GM18873 (cell line): ENCODE measurements around the gene TIMP2.
"Not testable (repeated sequence)": the region's sequence is repeated elsewhere in the genome, so short reads cannot be mapped to it uniquely, and the experiment has no call there.

Experiments
- ATAC-seq: cut with Tn5 transposase; IDR thresholded peaks from one replicate; pipeline ENCODE4 v1.9.1; 2021; ENCODE audit warnings: mild to moderate bottlenecking, moderate library complexity, moderate number of reproducible peaks; ENCODE audit not compliant: unreplicated experiment, low FRiP score

The TIMP2 gene

GRCh38 chr17:78925234-78925633 lies at the start of gene TIMP2:
TIMP2 (minus strand) TSS chr17:78925387; CDS start chr17:78925088, 299 bp downstream.
- ATAC-seq, result no peak

- ATAC-seq, result no peak
These were observed 48.8 kb upstream of the TIMP2 start for GRCh38 chr17:78973792-78974520.

- no peak for ATAC-seq
These were observed 48.0 kb upstream of the TIMP2 start for GRCh38 chr17:78973196-78973595.

- ATAC-seq, result no peak
These were observed 47.4 kb upstream of the TIMP2 start for GRCh38 chr17:78972507-78973105.

- no peak for ATAC-seq
These were observed 46.7 kb upstream of the TIMP2 start for GRCh38 chr17:78971756-78972506.

- no peak for ATAC-seq
These were observed 45.9 kb upstream of the TIMP2 start for GRCh38 chr17:78970834-78971755.

- no peak for ATAC-seq
These were observed 44.7 kb upstream of the TIMP2 start for GRCh38 chr17:78969865-78970264.

- ATAC-seq, result no peak
These were observed 42.7 kb upstream of the TIMP2 start for GRCh38 chr17:78967782-78968362.

GRCh38 chr17:78966910-78967600 lies 41.9 kb upstream of the TIMP2 start:
- no peak for ATAC-seq

GRCh38 chr17:78966123-78966813 lies 41.1 kb upstream of the TIMP2 start:
- ATAC-seq, result no peak

GRCh38 chr17:78965491-78965924 lies 40.3 kb upstream of the TIMP2 start:
- no peak for ATAC-seq

- ATAC-seq, result no peak
These were observed 38.2 kb upstream of the TIMP2 start for GRCh38 chr17:78963378-78963777.

- ATAC-seq, result not testable (repeated sequence)
These were observed 37.8 kb upstream of the TIMP2 start for GRCh38 chr17:78962984-78963348.

- no peak for ATAC-seq
These were observed 37.3 kb upstream of the TIMP2 start for GRCh38 chr17:78962345-78962983.

- ATAC-seq, result no peak
These were observed 36.4 kb upstream of the TIMP2 start for GRCh38 chr17:78961571-78961970.

GRCh38 chr17:78960928-78961327 lies 35.7 kb upstream of the TIMP2 start:
- no peak for ATAC-seq

GRCh38 chr17:78959803-78960202 lies 34.6 kb upstream of the TIMP2 start:
- no peak for ATAC-seq

GRCh38 chr17:78958641-78959127 lies 33.5 kb upstream of the TIMP2 start:
- ATAC-seq, result no peak
